B cell (primary cell): Measurements from ENCODE around the gene DMXL2.

ENCODE experiments used
- CTCF ChIP-seq: fragments of 200-600 bp; IDR thresholded peaks from one replicate; pipeline ENCODE4 v1.8.0; 2022; ENCODE audit warnings: antibody characterized with exemption, mild to moderate bottlenecking
- EZH2 ChIP-seq: IDR thresholded peaks from 2 replicates; pipeline ENCODE4 v1.6.1; 2012; ENCODE audit warnings: borderline replicate concordance, low read depth, mild to moderate bottlenecking, moderate library complexity, low read length; ENCODE audit not compliant: insufficient read depth, poor library complexity, severe bottlenecking

- TF ChIP-seq CTCF (no peak), EZH2 (no peak)
Observed at GRCh38 chr15:51493892-51494291, 128.7 kb downstream of the DMXL2 start.
